GM12801 (cell line): ENCODE measurements around the gene TENM4.

Source experiments
- CTCF ChIP-seq: IDR thresholded peaks from one replicate; pipeline ENCODE4 v1.5.1; 2011; ENCODE audit warnings: control low read depth; ENCODE audit not compliant: insufficient read length; ENCODE audit errors: extremely low read depth

Gene TENM4

GRCh38 chr11:78886616-78887015 is 554.2 kb downstream of the TENM4 start:
- TF ChIP-seq CTCF = no peak

GRCh38 chr11:78884761-78885160 is 556.1 kb downstream of the TENM4 start:
- TF ChIP-seq CTCF = no peak

- no peak for TF ChIP-seq CTCF
Observed at GRCh38 chr11:78883506-78883905, 557.3 kb downstream of the TENM4 start.

GRCh38 chr11:78878631-78879030 is 562.2 kb downstream of the TENM4 start:
- TF ChIP-seq CTCF = no peak

- no peak for TF ChIP-seq CTCF
Observed at GRCh38 chr11:78876676-78877075, 564.2 kb downstream of the TENM4 start.

- no peak for TF ChIP-seq CTCF
Observed at GRCh38 chr11:78870655-78871054, 570.2 kb downstream of the TENM4 start.

- TF ChIP-seq CTCF = no peak
Observed at GRCh38 chr11:78869293-78869692, 571.5 kb downstream of the TENM4 start.

GRCh38 chr11:78868563-78868962 is 572.3 kb downstream of the TENM4 start:
- TF ChIP-seq CTCF = no peak
